WI38 (cell line): ENCODE measurements around the gene TAC1.
"Not testable (repeated sequence)": the region's sequence is repeated elsewhere in the genome, so short reads cannot be mapped to it uniquely, and the experiment has no call there.

Source experiments
- H3K4me3 ChIP-seq: 2 replicates; pipeline ENCODE4 v1.5.1; 2011; ENCODE audit warnings: low read depth, mild to moderate bottlenecking, control low read depth, low read length
- TF ChIP-seq, protein P1 (sequence below): IDR thresholded peaks from 2 replicates; pipeline ENCODE4 v1.5.1; 2012; ENCODE audit warnings: low read depth, mild to moderate bottlenecking, control low read depth, low read length

Gene TAC1

DNA sequence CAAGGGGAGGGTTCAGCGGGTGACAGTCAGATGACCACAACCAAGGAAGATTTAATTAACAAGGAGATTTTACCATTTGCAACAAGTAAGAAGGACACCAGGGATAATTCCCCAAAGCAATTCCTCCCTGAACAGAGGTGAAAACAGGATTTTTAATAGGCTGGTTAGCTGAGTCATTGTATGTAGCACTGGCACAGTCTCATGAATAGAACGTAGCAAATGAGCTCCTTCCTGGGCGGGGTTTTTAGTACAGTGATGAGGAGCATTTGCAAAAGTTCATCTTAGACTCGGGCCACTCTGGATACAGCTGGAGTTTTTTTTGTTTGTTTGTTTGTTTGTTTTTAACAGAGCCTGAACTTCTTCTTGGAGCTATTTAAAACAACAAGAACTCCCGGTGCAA lies 39.0 kb downstream of the TAC1 start:
- TF ChIP-seq, protein P1, sequence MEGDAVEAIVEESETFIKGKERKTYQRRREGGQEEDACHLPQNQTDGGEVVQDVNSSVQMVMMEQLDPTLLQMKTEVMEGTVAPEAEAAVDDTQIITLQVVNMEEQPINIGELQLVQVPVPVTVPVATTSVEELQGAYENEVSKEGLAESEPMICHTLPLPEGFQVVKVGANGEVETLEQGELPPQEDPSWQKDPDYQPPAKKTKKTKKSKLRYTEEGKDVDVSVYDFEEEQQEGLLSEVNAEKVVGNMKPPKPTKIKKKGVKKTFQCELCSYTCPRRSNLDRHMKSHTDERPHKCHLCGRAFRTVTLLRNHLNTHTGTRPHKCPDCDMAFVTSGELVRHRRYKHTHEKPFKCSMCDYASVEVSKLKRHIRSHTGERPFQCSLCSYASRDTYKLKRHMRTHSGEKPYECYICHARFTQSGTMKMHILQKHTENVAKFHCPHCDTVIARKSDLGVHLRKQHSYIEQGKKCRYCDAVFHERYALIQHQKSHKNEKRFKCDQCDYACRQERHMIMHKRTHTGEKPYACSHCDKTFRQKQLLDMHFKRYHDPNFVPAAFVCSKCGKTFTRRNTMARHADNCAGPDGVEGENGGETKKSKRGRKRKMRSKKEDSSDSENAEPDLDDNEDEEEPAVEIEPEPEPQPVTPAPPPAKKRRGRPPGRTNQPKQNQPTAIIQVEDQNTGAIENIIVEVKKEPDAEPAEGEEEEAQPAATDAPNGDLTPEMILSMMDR: no peak
- H3K4me3 ChIP-seq: no peak overlapping the region

DNA sequence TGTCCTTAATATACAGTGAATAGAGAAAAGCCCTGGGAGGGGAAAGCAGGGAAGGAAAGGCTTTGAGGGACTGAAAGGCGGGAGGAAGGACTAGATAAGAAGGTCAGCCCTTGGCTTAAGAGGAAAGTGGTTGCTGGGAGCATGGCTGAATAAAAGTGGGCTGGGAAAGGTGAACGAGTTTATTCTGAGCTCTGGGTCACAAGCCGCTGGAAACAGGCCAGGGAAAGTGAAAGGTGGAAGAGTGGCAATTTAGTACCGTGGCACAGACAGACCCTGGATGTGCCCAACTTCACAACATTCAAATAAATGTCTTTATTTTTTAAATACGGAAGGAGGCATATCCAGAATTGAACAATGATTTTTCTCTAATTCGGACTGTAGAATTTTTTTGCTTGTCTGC lies 39.7 kb downstream of the TAC1 start:
- H3K4me3 ChIP-seq: no peak overlapping the region

DNA sequence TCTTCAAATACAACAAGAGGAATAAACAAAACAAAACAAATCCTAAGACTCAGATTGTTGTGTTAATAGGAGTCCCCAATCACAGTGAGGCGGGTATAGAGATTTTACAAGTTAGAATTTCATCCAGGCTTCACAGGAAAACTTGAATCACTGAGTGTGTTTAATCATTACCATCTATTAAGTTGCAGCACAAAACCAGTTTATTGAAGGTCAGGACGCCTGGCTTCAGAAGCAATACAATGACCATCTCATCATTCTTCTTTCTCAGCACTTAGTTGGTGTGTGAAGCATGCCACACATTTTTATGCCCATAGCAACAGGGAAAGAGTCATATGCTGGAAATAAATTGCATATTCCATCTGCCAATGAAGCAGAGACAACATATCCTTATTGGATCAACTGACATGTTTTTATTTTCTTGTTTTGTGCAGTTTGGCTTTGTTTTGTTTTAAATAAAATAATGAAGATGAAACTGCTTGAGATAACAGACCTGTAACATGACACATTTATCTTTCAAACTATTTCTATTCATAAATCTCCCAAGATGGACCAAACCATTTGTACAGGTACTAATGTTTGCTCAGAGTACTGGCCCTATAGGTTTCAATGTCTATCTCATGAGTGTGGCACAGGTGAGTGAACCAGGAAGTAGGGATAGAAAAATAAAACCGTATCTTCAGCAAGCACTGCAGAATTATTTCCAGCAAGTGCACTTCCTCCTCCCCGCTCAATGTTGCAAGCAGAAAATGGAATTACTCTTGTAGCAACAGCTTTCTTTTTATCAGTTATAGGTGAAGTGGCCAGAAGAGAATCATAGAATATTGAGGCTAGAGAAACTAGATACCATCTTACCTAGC lies 40.4 kb downstream of the TAC1 start:
- TF ChIP-seq, protein P1: no peak
- no peak overlapping the region for H3K4me3 ChIP-seq

More for the DNA sequence above, 39.7 kb downstream of the TAC1 start:
- TF ChIP-seq, protein P1: no peak

DNA sequence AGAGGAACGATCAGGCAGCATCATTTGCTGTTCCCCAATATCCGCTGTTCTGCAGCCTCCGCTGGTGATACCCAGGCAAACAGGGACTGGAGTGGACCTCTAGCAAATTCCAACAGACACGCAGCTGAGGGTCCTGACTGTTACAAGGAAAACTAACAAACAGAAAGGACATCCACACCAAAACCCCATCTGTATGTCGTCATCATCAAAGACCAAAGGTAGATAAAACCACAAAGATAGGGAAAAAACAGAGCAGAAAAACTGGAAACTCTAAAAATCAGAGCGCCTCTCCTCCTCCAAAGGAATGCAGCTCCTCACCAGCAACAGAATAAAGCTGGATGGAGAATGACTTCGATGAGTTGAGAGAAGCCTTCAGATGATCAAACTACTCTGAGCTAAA lies 54.5 kb downstream of the TAC1 start:
- H3K4me3 ChIP-seq: not testable (repeated sequence)
